Measurements from ENCODE around the gene TENM3.
"Not testable (repeated sequence)": the region's sequence is repeated elsewhere in the genome, so short reads cannot be mapped to it uniquely, and the experiment has no call there.

TENM3 gene

DNA sequence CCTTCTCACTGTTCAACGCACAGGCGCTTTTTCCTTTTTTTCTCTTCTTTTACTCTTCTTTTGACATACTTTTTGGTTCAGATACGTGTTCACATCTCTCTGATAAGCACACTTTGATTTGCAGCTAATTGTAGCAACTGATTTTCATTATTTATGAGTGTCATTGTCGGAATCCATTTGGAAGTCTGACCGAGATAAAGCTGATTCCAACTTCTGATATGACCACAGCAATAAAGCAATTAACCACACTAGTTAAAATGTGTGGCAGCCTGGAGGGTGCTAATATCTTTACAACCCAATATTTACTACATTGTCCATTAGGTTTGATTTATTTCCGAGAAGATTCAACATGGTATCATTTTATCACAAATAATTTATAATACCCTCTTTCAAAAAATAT, 101.8 kb downstream of the TENM3 start:
- DNase-seq = no peak

- no peak for DNase-seq
These were observed 103.0 kb downstream of the TENM3 start for GRCh38 chr4:182346250-182346649.

DNA sequence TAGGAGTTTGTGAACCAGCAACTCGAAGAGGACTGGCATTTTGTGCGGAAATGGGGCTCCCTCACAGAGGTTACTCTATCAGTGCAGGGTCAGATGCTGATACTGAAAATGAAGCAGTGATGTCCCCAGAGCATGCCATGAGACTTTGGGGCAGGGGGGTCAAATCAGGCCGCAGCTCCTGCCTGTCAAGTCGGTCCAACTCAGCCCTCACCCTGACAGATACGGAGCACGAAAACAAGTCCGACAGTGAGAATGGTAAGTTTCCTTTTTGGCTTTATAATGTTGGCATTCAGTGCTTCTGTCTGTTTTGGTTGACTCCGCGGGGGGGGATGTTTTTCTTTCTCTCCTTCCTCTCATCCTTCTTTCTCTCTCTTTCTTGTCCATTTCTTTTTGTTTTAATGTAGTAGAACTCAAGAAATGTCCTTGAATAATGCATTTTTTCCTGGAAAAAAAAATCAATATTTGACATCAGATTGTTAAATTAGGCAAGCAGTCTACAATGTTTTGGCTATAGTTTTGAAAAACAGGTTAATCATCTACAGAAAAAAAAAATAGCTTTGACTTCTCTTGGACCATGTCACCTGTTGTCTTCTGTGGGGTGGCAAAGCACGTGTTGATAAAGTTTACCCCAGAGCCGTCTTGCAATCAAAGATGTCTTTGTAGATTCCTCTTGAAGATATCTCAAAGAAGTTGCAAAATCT, 103.6 kb downstream of the TENM3 start:
- no peak for DNase-seq

DNA sequence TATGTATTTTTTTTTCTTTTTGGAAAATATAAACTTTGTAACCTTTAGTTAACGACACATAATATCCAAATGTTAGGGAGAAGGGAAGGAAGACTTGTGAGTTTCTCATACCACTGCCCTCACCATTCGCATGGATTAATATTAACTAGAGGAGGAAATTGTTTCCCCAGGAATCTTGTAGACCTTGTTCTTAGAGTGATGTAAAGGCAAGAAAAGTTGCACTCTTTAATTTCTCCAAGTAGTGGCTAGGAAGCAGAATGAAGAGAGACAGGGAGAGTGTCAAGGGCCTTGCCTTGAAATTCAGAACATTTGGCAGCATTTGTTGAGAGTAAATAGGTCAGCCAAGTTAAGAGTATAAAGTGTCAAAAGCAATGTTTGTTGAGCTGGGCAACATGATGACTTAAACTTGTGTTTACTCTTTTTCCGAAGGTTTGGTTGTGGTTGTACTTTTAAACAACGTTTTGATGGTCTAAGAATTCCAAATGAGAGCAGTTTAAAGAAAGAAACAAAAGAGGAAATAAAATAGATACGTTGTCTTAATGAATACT, 105.7 kb downstream of the TENM3 start:
- no peak for DNase-seq

DNA sequence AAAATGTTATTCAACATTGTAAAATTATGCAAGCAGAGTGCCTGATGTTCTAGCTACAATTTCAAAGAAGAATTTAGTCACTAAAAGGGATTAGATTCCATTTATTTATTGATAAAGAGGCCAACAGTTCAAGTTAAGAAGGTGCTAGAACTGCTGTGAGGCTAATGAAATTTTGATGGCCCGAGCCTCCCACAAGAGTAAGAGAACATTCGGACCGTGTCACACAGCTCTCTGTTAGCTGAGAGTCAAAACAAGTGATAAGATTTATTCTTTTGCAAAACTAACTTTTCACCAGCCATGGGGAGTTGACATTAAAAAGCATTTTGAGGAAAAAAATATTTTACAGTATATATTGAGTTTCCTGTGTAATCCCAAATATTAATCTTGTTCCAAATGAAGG, 106.8 kb downstream of the TENM3 start:
- no peak for DNase-seq

GRCh38 chr4:182351485-182351884, 108.3 kb downstream of the TENM3 start:
- no peak for DNase-seq

GRCh38 chr4:182354106-182354505, 110.9 kb downstream of the TENM3 start:
- DNase-seq = no peak

GRCh38 chr4:182354867-182355266, 111.7 kb downstream of the TENM3 start:
- no peak for DNase-seq

DNA sequence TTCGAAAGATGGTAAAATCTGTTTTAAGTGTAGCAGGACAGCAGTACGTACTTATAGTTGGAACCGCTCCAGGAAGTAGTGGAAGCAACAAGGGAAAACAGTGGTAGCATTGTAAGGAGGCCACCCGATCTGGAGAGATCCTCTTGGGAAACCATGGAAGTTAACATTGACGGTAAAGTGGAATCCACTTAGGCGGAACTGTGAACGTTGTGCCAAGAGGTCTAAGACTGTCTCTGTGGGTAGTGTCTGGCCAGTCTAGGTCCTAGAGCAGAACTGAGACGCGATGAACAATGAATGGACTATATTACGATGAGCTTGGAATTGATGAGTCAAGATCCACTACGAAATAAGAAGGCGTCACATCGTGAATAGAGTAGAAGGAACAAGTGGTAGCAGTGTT, 124.0 kb downstream of the TENM3 start:
- no peak for DNase-seq

GRCh38 chr4:182369211-182369610, 126.0 kb downstream of the TENM3 start:
- no peak for DNase-seq

- no peak for DNase-seq
These were observed 127.3 kb downstream of the TENM3 start for GRCh38 chr4:182370491-182370890.

GRCh38 chr4:182380771-182381181, 137.6 kb downstream of the TENM3 start:
- DNase-seq = no peak

DNA sequence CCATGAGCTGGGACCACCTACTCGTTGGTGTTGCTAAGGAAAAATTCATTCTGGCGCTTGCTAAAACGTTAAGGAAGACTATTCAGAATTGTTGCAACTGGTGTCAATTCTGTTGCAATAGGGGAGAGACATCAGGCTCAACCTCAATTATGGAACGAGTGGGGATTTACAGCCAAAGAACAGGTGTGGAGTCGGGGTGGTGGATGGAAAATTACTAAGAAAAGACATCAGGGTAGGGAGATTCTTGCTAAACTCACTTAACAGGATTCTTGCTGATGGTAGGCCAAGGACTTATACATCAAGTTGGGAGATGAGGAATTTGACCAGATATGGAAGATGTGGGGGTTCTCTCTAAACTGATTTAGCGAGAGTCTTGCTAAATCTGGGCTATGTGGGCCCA, 139.7 kb downstream of the TENM3 start:
- no peak for DNase-seq

- DNase-seq = no peak
These were observed 141.5 kb downstream of the TENM3 start for GRCh38 chr4:182384631-182385091.

DNA sequence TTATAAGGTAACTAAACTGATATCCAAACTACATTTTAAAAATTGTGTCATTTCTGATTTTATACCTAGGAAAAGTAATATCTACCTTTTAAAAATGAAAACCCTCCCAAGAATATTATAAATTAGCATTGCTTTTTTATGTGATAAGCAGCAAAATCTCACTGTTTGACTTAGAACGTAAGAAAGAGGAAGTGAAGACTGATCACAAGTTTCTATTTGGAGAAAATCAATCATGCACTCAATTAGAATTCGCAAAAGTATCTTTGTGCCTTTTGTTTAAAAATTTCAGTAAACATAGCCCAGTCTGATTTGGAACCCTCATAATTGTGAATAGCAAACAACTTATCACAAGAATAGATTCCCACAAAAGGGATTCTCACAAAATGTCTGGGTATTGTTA, 142.7 kb downstream of the TENM3 start:
- no peak for DNase-seq

DNA sequence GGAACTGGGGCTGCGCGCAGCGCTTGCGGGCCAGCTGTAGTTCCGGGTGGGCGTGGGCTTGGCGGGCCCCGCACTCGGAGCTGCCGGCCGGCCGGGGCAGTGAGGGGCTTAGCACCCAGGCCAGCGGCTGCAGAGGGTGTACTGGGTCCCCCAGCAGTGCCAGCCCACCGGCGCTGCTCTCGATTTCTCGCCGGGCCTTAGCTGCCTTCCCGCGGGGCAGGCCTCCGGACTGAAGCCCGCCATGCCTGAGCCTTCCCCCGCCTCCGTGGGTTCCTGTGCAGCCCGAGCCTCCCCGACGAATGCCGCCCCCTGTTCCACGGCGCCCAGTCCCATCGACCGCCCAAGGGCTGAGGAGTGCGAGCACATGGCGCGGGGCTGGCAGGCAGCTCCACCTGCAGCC, 143.4 kb downstream of the TENM3 start:
- DNase-seq = not testable (repeated sequence)

DNA sequence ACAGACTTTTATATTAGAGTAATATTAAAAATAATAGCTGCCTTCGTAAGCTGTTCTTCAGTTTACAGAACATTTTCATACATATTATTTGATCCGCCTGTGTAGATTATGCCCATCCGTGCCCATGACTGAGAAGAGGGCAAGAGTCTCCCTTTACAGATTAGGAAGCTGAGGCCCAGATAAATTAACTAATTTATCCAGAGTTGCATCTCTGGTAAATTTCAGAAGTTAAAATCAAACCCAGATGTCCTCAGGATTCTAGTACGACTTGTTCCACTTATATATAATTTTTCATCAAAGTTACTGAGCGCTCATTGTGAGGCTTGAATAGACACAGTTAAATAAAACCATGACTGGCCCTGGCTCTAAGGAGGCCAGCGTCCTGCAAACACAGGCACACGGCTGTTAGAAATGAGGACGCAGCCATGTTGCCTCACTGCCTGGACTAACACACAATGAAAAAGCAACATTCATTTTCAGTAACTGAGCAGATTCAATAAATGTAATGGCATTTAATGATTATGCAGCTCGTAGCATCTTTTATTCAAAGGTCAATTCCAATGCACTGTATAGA, 148.0 kb downstream of the TENM3 start:
- DNase-seq = no peak

- DNase-seq = no peak
These were observed 151.0 kb downstream of the TENM3 start for GRCh38 chr4:182394181-182394580.

GRCh38 chr4:182400081-182400480, 156.9 kb downstream of the TENM3 start:
- DNase-seq = no peak

GRCh38 chr4:182400790-182401189, 157.6 kb downstream of the TENM3 start:
- no peak for DNase-seq

DNA sequence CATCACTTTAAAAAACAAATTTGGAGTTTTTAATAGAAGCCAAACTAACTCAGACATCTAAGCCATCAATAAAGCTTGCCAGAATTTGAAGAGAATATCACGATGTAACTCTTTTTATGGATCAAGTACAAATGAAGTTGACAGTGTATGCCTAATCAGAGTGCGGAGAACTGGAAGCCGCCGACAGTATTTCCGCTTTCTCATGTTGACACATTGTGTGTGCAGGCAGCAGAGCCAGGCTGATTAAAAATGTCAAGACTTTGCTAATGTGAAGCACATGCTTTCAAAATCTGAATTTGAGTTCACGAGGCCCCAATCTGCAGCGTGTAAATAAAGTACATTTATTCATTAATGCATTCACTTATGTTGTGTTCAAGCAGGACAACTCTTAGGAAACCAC, 161.2 kb downstream of the TENM3 start:
- no peak for DNase-seq

DNA sequence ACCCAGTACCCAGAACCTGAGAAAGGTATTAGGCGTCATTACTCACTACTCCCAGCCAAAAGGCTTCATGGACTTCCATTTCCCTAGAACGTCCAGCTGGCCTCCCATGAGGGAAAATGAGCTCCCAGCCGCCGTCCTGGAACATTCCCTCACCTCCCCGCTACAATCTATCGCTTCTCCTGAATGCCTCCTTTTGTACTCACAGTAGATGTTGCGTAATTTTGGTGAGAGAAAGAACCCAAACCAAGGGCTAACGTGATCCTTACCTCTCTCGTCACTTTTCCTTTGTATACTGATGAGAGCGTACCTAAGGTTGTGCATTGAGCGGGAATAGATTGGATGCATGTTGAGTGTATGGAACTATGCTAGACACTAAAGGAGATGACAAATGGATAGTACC, 161.9 kb downstream of the TENM3 start:
- no peak for DNase-seq

DNA sequence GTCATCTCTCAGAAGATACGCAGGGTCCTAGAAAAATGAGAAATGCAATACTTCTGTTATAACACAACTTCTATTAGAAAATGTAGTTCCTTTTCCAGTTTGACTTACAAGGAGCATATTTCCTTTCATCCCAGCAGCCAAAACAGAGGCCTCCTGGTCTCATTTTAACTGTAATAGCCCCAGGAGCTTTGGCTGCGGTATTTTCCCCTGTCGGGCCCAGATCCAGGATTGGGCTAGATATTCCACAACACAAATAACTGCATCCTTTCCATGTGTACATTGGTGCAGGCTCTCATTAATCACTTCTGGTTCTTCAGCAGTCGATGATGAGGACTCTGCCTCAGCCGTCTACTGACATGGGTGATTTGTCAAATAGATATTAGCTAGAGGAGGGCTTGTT, 166.1 kb downstream of the TENM3 start:
- no peak for DNase-seq

DNA sequence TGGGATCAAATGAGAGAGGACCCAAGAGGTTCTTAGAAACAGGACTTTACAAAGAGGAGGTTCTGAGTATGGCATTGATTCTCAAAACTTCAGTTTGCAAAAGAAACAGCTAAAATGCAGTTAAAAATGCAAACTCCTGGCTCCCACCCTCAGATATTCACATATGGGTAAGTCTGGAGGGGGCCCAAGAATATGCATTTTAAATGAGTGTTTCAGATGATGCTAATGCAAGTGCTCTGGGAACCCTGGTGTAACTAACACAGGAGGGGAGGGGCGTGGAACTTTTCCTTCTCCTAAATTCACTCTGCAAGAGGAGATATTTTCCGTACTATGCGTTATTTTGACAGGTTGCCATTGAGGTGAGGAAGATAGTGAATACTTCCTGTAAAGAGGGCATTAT, 168.2 kb downstream of the TENM3 start:
- no peak for DNase-seq

GRCh38 chr4:182413550-182413949, 170.3 kb downstream of the TENM3 start:
- DNase-seq = no peak

Measured in activated naive CD4-positive, alpha-beta T cell treated with anti-CD3 and anti-CD28 coated beads, Interleukin-2, amount 50 U/mL, for 16 hours (primary cell).